Measurements from ENCODE around the gene FARSB. TPM values are rescaled to one million over a fixed set of nuclear protein-coding genes. Genes with fewer than 3 reads are reported as not detected.

The FARSB gene
- polyA plus RNA-seq, 1 donor from 2014 or later: 15.2 TPM

DNA sequence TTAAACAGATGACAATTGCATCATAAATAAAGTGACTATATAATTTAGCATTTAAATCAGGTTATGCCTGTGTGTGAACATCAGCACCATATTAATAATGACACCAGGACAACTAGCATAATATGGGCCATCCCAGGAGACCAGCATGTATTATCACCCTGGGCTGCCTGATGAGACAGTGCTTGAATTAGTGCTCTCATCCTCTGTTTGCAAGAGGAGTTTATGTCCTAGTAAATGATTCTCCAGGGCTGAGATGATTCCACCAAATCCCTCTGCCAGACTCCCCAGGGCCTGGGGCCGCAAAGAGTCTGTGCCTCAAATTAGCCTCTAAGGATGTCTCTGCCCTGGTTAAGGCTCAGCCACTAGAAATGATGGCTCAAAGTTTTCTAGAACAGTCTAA lies 133.8 kb downstream of the FARSB start:
- Histone ChIP-seq H3K9me2 (ENCODE audit: insufficient read depth, low read length) (no peaks in the 10 kb centered on the region), H3K9me3 (ENCODE audit: low read length) (no peaks in the 10 kb centered on the region), H3K27ac (ENCODE audit: low read length) (no peak overlapping the region), H3K27me3 (ENCODE audit: insufficient read depth, low read depth, low read length) (no peaks in the 10 kb centered on the region), H3K4me3 (ENCODE audit: low read length) (no peak overlapping the region), H3K4me2 (ENCODE audit: low read length) (no peak overlapping the region), H3K9ac (ENCODE audit: low read length) (no peak overlapping the region), H3F3A (ENCODE audit: insufficient read depth, low read length, poor library complexity, severe bottlenecking) (no peaks in the 10 kb centered on the region), H4K20me1 (ENCODE audit: insufficient read depth) (no peaks in the 10 kb centered on the region), H2AFZ (ENCODE audit: low read depth, low read length) (no peak overlapping the region), H3K36me3 (ENCODE audit: insufficient read depth, low read length) (no peaks in the 10 kb centered on the region), H3K79me2 (replicated peaks; ENCODE audit: insufficient read depth, low read length) (no peaks in the 10 kb centered on the region)
- TF ChIP-seq TAF1 (IDR thresholded peaks at IDR 0.05; ENCODE audit: low read depth): no peak
- TF ChIP-seq, protein P1, sequence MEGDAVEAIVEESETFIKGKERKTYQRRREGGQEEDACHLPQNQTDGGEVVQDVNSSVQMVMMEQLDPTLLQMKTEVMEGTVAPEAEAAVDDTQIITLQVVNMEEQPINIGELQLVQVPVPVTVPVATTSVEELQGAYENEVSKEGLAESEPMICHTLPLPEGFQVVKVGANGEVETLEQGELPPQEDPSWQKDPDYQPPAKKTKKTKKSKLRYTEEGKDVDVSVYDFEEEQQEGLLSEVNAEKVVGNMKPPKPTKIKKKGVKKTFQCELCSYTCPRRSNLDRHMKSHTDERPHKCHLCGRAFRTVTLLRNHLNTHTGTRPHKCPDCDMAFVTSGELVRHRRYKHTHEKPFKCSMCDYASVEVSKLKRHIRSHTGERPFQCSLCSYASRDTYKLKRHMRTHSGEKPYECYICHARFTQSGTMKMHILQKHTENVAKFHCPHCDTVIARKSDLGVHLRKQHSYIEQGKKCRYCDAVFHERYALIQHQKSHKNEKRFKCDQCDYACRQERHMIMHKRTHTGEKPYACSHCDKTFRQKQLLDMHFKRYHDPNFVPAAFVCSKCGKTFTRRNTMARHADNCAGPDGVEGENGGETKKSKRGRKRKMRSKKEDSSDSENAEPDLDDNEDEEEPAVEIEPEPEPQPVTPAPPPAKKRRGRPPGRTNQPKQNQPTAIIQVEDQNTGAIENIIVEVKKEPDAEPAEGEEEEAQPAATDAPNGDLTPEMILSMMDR (IDR thresholded peaks at IDR 0.05; ENCODE audit: poor library complexity, severe bottlenecking): no peak
- TF ChIP-seq, protein P2, sequence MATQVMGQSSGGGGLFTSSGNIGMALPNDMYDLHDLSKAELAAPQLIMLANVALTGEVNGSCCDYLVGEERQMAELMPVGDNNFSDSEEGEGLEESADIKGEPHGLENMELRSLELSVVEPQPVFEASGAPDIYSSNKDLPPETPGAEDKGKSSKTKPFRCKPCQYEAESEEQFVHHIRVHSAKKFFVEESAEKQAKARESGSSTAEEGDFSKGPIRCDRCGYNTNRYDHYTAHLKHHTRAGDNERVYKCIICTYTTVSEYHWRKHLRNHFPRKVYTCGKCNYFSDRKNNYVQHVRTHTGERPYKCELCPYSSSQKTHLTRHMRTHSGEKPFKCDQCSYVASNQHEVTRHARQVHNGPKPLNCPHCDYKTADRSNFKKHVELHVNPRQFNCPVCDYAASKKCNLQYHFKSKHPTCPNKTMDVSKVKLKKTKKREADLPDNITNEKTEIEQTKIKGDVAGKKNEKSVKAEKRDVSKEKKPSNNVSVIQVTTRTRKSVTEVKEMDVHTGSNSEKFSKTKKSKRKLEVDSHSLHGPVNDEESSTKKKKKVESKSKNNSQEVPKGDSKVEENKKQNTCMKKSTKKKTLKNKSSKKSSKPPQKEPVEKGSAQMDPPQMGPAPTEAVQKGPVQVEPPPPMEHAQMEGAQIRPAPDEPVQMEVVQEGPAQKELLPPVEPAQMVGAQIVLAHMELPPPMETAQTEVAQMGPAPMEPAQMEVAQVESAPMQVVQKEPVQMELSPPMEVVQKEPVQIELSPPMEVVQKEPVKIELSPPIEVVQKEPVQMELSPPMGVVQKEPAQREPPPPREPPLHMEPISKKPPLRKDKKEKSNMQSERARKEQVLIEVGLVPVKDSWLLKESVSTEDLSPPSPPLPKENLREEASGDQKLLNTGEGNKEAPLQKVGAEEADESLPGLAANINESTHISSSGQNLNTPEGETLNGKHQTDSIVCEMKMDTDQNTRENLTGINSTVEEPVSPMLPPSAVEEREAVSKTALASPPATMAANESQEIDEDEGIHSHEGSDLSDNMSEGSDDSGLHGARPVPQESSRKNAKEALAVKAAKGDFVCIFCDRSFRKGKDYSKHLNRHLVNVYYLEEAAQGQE (IDR thresholded peaks at IDR 0.05; ENCODE audit: borderline replicate concordance): no peak
- TF ChIP-seq MXI1 (conservative IDR thresholded peaks at IDR 0.05; ENCODE audit: poor library complexity, severe bottlenecking): no peak
- TF ChIP-seq POLR2AphosphoS5 (IDR thresholded peaks at IDR 0.05): no peak
- no peak for TF ChIP-seq EZH2 (IDR thresholded peaks at IDR 0.05; ENCODE audit: borderline replicate concordance, insufficient read depth, low read length, poor library complexity, severe bottlenecking)

DNA sequence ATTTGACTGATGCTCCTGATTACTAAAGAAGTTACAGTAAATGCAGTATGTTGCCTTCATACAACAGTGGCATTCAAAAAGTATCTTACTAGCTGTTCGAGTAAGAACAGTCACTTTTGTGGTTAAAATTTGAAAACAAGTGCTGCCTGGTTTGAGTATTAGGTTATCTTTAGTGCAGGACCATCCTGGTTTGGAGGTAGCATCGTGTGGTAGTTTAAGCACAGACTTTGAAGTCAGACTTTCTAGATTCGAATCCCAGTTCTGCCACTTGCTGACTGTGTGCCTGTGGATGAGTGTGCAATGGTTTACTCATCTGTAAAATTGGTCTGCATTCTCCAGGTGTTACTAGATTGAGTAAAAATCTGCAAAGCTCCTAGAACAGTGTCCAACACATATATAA lies 134.8 kb downstream of the FARSB start:
- H3K9me2 ChIP-seq (ENCODE audit: insufficient read depth, low read length): no peaks in the 10 kb centered on the region
- H3K4me2 ChIP-seq (ENCODE audit: low read length): no peak overlapping the region
- H3K79me2 ChIP-seq (replicated peaks; ENCODE audit: insufficient read depth, low read length): no peaks in the 10 kb centered on the region
- H3K27ac ChIP-seq (ENCODE audit: low read length): no peak overlapping the region
- no peaks in the 10 kb centered on the region for H4K20me1 ChIP-seq (ENCODE audit: insufficient read depth)
- H3K9me3 ChIP-seq (ENCODE audit: low read length): no peaks in the 10 kb centered on the region
- no peak overlapping the region for H3K4me3 ChIP-seq (ENCODE audit: low read length)
- no peaks in the 10 kb centered on the region for H3F3A ChIP-seq (ENCODE audit: insufficient read depth, low read length, poor library complexity, severe bottlenecking)
- TF ChIP-seq, protein P2 (IDR thresholded peaks at IDR 0.05; ENCODE audit: borderline replicate concordance): no peak
- TF ChIP-seq SMC3 (conservative IDR thresholded peaks at IDR 0.05; ENCODE audit: poor library complexity) (no peak), EP300 (conservative IDR thresholded peaks at IDR 0.05; ENCODE audit: poor library complexity, severe bottlenecking) (no peak)
- H3K27me3 ChIP-seq (ENCODE audit: insufficient read depth, low read depth, low read length): no peaks in the 10 kb centered on the region
- no peak overlapping the region for H2AFZ ChIP-seq (ENCODE audit: low read depth, low read length)
- H3K9ac ChIP-seq (ENCODE audit: low read length): no peak overlapping the region
- no peaks in the 10 kb centered on the region for H3K36me3 ChIP-seq (ENCODE audit: insufficient read depth, low read length)

Other genes with a start within 250 kb of the FARSB start
- 0.30 and 0.38 TPM in 2 replicates for gene SGPP2, start 231.5 kb downstream of the FARSB start, polyA plus RNA-seq
- not detected in 2 replicates for gene MOGAT1, start 15.6 kb upstream of the FARSB start, polyA plus RNA-seq
- 117 and 119 TPM in 2 replicates for gene ACSL3, start 204.9 kb upstream of the FARSB start, polyA plus RNA-seq

Measured in neural cell (in vitro differentiated cells).